Activated CD4-positive, alpha-beta T cell treated with anti-CD3 and anti-CD28 coated beads, Interleukin-2, amount 50 U/mL, for 1 hour (primary cell): Measurements from ENCODE around the gene KCNH2.

Experiments used
- DNase-seq: peaks from one replicate; pipeline ENCODE4 v3.0.0-alpha.2; 2020

Gene KCNH2

DNA sequence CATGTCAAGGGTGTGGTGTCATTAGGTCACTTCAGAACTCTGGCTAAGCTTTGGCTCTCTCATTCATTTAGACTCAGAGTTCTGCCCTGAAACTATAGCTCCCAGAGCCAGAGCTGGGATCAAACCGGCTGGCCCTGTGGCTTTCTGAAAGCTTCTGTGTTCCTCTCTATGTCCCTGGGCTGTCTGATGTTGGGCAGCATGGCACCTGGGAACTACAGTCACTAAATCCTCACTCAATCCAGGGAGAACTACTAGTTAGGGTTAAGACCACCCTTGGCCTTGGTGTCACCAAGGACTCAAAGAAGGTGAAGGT, 32.9 kb upstream of the KCNH2 start:
- DNase-seq, result no peak

DNA sequence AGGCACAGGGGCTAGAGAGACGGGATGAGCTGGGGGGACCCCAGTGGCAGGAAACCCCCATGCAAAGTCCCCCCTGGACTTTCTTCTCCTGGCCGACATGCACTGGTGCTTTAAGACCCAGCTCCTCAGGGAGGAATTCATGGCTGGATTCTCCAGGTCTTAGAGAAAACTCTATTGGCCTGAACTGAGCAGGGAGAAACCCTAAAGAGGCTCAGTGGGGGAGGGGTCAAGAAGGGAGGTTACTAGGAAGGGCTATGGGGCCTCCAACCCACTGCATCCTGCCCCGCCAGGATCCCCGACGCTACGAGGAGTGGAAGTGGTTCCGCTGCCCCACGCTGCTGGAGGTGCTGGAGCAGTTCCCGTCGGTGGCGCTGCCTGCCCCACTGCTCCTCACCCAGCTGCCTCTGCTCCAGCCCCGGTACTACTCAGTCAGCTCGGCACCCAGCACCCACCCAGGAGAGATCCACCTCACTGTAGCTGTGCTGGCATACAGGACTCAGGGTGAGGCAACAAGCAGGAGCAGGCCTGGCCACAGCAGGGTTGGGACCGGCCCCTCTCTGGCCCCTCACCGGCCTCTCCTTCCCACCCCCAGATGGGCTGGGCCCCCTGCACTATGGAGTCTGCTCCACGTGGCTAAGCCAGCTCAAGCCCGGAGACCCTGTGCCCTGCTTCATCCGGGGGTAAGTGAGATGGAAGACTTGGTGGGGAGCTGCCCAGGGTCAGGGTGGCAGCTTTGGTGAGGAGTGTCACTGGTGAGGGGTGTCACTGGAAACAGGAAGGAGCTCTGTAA, 32.4 kb upstream of the KCNH2 start:
- DNase-seq, result peak; percentile 43

DNA sequence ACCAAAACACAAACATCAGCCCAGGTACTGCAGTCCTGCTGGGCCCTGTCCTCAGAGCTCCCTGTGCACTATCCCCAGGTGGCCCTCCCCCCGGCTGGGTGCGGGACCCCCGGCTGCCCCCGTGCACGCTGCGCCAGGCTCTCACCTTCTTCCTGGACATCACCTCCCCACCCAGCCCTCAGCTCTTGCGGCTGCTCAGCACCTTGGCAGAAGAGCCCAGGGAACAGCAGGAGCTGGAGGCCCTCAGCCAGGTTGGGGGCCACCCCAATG, 31.9 kb upstream of the KCNH2 start:
- DNase-seq, result no peak

DNA sequence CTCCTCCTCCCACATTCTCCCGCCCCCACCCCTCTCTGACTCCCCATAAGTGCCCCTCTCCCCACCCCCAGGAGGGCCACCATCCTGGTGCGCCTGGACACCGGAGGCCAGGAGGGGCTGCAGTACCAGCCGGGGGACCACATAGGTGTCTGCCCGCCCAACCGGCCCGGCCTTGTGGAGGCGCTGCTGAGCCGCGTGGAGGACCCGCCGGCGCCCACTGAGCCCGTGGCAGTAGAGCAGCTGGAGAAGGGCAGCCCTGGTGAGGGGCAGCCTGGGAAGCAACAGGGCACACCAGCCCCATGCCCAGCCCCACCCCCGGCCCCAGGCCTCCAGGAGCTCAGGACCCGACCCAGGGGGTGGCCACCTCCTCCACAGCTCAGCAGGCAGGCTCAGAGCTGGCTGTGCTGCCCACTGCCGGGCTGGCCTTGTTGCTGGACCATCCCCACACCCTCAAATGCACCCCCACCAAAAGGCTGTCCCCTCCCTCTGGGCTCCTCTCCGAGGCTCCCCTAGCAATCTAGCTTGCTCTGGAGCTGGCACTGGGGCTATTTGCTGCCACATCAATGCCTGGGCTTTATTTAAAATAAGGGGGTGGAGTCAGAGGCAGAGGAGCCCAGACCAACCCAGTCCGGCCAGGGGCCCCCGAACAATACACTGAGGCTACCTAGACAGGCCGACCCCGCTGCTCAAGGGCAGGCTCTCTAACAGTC, 31.4 kb upstream of the KCNH2 start:
- no peak for DNase-seq

DNA sequence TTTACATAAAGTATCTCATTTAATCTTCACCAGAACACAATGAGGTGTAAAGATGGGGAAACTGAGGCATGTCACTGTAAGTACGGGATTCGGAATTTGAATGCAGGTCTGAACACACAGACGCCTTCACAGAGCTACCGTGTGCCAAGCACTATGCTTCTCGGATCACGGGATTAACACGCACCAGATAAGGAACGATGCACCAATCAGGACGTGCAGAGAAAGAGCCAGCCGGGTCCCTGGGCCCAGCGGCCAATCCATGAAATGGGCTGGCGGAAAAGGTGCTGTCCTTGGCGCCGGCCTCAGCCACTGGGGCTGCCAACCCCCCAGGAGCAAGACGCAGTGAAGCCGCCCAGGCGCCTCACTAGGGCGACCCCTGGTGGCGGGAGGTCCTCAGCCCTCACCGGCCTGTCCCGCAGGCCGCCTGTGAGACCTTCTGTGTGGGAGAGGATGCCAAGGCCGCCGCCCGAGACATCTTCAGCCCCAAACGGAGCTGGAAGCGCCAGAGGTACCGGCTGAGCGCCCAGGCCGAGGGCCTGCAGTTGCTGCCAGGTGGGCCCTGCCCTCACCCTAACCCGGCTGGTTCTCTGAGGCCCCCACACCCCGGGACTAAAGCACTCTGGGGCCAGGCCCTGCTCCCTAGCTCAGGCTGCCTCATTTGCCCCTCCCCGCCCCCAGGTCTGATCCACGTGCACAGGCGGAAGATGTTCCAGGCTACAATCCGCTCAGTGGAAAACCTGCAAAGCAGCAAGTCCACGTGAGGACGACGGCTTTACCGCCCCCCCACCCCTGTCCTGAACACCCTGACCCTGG, 30.6 kb upstream of the KCNH2 start:
- peak; percentile 74 for DNase-seq

DNA sequence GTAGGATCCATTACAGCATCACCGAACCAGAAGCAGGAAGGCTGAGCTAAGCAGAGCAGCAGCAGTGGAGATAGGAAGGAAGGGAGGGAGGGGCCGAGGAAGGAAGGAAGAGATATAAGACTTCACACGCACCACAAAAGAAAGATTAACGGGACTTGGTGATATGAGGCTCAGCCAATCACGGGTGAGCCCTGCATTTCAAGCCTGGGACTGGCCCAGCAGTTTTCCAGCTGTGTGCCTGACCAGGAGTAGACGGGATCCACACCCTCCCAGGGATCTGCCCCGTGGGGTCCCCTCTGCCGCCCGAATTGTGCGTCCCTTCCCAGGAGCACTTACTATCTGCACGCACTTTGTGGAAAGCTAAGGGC, 30.0 kb upstream of the KCNH2 start:
- DNase-seq, result no peak

DNA sequence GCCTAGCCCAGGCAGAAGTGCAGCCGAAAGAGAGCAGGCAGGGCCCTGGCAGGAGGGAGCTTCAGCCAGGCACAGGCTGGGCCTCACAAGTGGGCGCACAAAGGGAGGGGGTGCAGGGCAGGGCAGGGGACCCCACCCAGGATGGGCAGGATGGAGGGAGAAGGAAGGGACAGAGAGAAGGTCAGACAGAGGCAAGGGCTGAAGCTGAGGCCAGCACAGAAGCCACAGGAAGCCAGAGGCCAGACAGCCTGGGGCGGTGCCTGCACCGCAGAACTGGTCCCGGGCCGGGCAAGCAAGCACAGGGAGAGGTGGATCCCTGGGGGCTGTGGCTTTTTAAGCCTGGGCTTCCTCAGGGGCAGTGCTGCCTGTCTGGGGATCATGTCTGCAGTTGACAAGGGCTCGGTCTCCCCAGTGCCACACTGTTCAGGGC, 29.4 kb upstream of the KCNH2 start:
- DNase-seq, result no peak

DNA sequence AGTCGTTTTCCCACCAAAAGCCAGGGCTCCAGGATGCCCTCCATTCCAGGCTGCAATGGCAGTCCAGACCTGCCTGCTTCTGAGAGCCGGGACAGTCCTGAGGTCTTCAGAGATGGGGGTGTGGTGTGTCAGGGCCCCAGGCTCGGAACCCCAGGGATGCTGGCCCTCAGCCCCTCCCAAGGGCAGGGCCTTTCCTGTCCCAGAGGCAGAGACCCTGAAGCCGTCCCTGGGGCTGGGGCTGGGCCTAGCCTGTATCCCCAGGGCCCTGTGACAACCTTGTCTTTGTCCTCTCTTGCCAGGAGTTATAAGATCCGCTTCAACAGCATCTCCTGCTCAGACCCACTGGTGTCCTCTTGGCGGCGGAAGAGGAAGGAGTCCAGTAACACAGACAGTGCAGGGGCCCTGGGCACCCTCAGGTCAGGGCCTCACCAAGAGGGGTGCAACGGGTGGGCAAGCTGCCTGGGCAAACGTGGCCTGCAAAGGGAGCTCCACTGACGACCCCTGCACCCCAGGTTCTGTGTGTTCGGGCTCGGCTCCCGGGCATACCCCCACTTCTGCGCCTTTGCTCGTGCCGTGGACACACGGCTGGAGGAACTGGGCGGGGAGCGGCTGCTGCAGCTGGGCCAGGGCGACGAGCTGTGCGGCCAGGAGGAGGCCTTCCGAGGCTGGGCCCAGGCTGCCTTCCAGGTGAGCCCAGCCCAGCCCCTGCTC, 28.6 kb upstream of the KCNH2 start:
- no peak for DNase-seq

DNA sequence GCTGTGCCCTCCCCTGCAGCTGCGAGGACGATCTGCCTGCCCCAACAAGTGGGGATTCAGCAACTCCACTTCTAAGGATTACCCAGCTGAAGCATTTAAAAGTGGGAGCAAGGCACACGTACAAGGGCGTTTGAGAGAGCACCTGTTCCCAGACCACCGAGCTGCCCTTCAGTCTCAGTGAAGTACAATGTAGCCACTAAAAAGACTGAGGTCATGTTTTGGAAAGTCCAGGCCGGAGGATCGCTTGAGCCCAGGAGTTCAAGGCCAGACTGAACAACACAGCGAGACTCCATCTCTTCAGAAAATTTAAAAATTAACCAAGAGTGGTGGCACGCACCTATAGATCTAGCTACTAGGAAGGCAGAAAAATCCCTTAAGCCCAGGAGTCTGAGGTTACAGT, 27.4 kb upstream of the KCNH2 start:
- DNase-seq, result no peak

DNA sequence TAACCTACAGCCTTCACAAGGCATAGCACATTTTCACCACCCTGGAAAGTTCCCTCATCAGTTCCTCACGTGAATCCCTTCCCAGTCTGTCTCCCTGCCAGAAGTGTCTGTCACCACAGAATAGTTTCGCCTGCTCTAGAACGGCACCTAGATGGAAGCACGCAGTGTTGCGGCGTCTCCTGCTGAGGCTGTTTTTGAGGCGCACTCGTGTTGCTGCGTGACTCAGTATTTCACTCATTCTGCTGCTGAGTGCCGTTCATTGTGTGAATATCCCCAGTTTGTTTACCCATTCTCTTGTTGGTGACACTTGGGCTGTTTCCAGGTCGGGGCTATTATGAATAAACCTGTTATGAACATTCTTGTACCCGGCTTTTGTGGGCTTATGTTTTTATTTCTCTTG, 25.5 kb upstream of the KCNH2 start:
- no peak for DNase-seq

DNA sequence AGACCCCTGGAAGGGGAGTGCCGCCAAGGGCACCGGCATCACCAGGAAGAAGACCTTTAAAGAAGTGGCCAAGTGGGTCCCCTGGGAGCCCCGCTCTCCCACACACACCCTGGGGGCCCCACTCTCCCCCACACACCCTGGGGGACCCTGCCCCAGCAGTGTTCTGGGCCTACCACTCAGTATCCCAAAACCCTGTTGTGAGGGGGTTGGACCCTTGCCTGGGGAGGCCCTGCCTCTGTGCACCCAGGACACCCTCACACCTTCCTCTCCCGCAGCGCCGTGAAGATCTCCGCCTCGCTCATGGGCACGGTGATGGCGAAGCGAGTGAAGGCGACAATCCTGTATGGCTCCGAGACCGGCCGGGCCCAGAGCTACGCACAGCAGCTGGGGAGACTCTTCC, 23.4 kb upstream of the KCNH2 start:
- DNase-seq, result no peak

DNA sequence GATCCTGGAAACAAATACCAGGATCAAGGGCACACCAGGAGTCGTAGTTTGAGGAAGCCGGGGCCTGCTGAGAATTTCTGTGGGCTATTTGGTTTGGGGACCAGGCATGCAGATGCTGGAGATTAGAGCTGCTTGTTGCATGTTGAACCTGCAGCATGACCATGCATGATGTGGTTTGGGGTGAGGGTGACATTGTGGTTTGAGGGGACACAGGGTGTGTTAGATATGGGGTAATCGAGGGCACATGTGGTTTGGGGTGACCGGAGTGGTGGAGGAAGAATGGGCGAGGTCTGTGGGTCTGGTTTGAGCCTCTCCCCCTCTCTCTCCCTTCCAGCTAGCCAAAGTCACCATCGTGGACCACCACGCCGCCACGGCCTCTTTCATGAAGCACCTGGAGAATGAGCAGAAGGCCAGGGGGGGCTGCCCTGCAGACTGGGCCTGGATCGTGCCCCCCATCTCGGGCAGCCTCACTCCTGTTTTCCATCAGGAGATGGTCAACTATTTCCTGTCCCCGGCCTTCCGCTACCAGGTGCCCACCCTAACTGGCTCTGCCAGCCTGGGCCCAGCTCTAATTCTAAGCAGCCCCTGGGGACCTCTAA, 22.9 kb upstream of the KCNH2 start:
- no peak for DNase-seq

DNA sequence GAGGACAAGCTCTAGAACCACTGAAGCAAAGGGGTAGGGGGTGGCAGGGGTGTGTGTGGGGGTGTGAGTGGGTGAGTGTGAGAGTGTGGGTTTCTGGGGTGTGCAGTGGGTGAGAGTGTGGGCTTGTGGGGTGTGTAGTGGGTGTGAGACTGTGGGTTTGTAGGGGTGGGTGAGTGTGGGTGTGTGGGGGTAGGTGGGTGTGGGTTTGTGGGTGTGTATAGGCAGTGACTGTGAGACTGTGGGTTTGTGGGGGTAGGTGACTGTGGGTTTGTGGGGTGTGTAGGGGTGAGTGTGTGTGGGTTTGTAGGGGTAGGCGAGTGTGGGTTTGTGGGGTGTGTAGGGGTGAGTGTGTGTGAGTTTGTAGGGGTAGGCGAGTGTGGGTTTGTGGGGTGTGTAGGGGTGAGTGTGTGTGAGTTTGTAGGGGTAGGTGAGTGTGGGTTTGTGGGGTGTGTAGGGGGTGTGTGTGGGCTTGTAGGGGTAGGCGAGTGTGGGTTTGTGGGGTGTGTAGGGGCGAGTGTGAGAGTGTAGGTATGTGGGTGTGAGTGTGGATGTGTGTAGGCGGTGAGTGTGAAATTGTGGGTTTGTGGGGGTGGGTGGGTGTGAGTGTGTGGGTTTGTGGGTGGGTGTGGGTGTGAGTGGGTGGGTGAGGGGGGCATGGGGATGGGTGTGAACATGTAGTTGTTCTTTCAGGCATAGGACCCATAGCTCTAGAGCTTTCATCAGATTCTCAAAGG, 21.5 kb upstream of the KCNH2 start:
- DNase-seq, result no peak

DNA sequence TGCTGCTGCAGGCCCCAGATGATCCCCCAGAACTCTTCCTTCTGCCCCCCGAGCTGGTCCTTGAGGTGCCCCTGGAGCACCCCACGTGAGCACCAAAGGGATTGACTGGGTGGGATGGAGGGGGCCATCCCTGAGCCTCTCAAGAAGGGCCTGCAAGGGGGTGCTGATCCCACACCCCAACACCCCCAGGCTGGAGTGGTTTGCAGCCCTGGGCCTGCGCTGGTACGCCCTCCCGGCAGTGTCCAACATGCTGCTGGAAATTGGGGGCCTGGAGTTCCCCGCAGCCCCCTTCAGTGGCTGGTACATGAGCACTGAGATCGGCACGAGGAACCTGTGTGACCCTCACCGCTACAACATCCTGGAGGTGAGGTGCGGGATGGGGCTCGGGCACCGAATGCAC, 20.9 kb upstream of the KCNH2 start:
- DNase-seq, result no peak

DNA sequence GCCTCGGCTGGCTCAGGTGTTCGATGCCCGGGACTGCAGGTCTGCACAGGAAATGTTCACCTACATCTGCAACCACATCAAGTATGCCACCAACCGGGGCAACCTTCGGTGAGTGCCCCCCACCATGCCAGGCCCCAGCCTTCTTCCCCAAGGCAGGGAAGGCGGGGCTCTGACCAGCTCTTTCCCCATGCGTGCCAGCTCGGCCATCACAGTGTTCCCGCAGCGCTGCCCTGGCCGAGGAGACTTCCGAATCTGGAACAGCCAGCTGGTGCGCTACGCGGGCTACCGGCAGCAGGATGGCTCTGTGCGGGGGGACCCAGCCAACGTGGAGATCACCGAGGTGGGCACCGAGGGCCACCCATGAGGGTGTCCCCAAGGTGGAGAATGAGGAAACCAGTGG, 20.2 kb upstream of the KCNH2 start:
- DNase-seq, result no peak

DNA sequence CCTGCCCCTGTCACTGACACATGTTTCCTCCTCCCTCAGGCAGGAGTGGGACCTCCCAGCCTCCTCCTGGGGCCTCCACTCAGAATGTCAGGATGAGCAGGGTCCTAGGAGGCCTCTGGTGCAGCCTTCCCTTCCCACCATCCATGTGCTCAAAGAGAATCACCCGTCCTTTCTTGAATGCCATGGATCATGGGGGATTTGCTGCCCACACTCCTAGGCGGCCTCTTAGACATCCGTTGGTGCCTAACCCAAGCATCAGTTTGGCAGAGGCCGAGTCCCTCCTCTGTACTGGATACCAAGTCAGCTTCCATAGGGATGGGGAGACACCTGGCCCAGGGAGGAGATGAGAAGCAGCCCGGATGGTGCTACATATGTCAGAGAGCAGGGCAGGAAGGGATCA, 19.7 kb upstream of the KCNH2 start:
- DNase-seq, result no peak

DNA sequence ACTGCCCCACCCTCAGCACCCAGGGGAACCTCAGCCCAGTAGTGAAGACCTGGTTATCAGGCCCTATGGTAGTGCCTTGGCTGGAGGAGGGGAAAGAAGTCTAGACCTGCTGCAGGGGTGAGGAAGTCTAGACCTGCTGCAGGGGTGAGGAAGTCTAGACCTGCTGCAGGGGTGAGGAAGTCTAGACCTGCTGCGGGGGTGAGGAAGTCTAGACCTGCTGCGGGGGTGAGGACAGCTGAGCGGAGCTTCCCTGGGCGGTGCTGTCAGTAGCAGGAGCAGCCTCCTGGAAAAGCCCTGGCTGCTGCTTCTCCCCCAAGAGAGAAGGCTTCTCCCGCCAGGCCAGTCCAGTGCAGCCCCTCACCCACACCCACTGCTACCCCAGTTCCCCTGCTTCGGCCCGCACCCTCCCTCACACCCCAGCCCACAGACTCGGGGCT, 19.0 kb upstream of the KCNH2 start:
- DNase-seq, result no peak

DNA sequence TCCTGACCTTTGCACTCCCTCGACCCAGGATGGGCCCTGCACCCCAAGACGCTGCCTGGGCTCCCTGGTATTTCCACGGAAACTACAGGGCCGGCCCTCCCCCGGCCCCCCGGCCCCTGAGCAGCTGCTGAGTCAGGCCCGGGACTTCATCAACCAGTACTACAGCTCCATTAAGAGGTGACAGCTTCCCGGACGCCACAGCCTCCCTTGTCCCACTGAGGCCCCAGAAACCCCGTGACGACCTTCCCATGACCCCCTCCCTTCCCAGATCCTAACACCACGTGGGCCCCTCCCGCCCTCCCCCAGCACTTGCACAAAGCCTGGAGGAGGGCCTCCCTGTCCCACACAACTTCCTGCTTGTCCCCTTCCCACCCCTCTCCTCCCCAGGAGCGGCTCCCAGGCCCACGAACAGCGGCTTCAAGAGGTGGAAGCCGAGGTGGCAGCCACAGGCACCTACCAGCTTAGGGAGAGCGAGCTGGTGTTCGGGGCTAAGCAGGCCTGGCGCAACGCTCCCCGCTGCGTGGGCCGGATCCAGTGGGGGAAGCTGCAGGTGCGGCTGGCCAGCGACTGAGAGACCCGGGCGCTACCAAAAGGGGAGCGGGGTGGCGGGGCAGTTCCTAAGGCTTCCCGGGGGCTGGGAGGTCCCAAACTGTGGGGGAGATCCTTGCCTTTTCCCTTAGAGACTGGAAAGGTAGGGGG, 18.4 kb upstream of the KCNH2 start:
- no peak for DNase-seq

DNA sequence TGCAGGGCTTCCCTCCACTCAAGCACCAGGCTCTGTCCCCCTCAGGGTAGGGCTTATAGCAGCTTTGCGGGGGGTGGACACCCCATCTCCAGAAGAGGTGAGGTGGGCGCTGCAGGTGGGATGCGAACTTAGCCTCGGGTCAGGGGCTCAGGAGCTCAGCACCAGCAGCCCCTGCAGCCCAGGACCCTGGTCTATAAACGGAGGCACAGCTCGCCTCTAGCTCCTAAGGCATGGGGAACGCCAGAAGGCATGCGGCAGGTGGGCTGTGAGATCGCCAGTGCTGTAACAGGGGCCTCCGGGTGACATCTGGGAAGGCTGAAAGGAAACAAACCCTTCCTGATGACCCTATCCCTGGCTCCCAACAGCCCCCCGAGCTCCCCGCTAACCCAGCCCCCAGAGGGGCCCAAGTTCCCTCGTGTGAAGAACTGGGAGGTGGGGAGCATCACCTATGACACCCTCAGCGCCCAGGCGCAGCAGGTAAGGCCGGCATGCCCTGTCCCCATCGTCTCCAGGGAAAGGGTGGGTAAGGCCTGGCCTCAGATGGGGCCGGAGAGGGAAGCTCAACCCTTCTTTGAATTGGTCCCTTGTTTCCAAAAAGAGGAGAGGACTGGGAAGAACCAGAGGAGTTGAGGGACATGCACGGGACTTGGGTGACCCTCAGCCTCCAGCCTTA, 16.9 kb upstream of the KCNH2 start:
- no peak for DNase-seq

DNA sequence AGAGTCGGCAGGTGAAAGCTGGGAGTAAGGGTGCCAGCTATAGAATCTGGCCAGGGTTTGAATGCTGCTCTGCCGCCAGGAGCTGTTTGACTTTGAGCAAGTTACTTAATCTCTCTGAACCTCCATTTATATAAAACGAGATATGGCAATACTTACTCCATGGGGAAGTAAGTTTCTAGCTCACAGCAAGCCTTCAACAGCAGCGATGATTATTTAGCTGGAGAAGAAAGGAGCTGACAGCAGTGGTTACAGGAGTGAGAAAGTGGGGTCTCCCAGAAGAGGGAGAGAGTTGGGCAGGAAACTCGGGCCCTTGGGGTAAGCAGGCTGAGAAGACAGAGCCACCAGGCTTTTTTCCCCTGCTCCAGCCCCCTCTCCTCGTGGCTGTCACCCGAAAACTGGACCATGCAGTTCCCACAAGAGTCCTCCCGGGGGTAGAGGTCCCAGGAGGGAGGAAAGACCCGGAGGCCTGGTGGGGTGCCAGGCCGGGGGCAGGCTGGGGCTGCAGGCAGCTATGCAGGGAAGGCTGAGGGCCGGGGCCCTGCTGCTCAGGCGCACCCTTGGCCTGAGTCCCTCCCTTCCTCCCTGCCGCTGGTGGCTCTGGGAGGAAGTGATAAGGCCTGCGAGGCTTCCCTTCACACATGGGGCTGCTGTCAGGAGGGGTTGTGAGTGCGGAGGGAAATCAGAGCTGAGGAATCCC, 16.2 kb upstream of the KCNH2 start:
- no peak for DNase-seq

DNA sequence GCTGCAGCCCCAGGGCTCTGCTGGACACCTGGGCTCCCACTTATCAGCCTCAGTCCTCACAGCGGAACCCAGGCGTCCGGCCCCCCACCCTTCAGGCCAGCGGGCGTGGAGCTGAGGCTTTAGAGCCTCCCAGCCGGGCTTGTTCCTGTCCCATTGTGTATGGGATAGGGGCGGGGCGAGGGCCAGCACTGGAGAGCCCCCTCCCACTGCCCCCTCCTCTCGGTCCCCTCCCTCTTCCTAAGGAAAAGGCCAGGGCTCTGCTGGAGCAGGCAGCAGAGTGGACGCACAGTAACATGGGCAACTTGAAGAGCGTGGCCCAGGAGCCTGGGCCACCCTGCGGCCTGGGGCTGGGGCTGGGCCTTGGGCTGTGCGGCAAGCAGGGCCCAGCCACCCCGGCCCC, 15.4 kb upstream of the KCNH2 start:
- no peak for DNase-seq
